Measurements from ENCODE around the gene GPNMB.
A peak's percentile ranks its signal among the peaks of the same experiment; 100 is the strongest.
"Not testable (repeated sequence)": the region's sequence is repeated elsewhere in the genome, so short reads cannot be mapped to it uniquely, and the experiment has no call there.

Gene GPNMB

DNA sequence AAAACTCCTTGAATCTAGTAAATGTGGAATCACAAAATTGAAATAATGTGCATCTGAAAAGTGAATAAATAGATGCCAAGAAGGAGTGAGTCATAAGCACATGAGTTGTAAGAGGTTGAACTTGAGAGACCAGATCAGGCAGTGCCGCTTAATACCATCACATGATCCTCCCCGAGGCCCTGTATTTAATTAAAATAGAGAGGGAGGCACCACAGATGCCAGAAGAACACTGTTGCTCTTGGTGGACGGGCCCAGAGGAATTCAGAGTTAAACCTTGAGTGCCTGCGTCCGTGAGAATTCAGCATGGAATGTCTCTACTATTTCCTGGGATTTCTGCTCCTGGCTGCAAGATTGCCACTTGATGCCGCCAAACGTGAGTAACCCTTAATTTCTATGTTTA lies at the start of gene GPNMB:
Gene GPNMB, plus strand, starts transcription at position 221 of the 400 bp plus-strand sequence. Its CDS starts 83 bp downstream, at position 304.
- DNase-seq = peak; percentile 64

- DNase-seq = not testable (repeated sequence)
These were observed 48.8 kb upstream of the GPNMB start for GRCh38 chr7:23197745-23198144.

GRCh38 chr7:23200331-23200730 lies 46.2 kb upstream of the GPNMB start:
- no peak for DNase-seq

- no peak for DNase-seq
These were observed 42.3 kb upstream of the GPNMB start for GRCh38 chr7:23204241-23204640.

DNA sequence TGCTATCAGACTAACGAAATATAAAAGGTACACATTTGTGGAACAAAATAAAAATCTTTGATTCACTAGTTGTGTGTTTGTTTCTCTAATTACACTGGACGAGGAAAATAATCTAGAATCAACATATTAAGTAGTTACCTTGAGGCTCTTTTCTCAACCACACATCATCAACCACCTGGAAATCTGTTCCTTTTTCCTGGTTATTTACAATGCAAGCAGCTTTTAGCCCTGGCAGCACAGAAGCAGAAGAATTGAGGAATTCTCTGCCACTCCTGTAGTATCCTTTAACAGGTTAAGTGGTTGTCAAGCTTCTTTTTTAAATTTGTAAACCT lies 41.0 kb upstream of the GPNMB start:
- no peak for DNase-seq

GRCh38 chr7:23205909-23206767 lies 40.4 kb upstream of the GPNMB start:
- DNase-seq = no peak

DNA sequence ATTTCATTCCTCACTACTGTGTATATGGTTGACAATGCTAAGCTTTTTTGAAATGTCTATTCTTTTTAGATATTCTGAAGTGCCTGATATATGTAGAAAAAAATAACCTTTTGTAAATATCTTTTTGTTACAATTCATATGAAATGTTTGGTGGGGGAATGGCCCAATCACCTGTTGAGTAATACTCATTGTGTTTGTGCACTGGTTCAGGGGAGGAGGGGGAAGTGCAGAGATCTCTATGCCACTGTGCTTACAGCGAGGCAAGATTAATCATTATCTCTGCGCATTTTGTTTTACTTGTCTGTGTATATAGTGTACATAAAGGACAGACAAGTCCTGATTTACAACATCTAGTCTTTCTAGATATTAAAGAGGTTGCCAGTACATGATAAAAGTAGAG lies 39.6 kb upstream of the GPNMB start:
- no peak for DNase-seq

- peak; percentile 32 for DNase-seq
These were observed 38.7 kb upstream of the GPNMB start for GRCh38 chr7:23207884-23208283.

- DNase-seq = no peak
These were observed 38.3 kb upstream of the GPNMB start for GRCh38 chr7:23208316-23208715.

DNA sequence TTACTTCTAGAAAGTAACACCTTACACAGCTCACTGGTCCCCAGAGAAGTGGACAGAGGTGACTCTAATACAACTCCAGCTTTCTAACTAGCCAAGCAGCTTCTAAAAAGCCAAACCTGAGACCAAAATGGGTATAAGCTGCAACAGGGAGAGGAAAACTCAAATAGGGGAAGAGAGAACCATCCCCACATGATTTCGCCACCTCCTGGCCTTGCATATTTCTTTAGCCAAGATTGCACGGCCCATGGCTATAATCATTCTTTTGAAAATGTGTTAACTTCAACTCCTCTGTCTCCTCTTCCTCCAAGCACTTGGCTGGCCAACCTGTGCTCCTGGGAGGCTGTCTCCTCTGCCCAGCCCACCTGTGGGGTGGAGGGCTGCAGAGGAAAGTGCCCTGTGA lies 36.1 kb upstream of the GPNMB start:
- DNase-seq = no peak

- no peak for DNase-seq
These were observed 35.0 kb upstream of the GPNMB start for GRCh38 chr7:23211589-23211988.

- no peak for DNase-seq
These were observed 34.2 kb upstream of the GPNMB start for GRCh38 chr7:23212395-23212794.

DNA sequence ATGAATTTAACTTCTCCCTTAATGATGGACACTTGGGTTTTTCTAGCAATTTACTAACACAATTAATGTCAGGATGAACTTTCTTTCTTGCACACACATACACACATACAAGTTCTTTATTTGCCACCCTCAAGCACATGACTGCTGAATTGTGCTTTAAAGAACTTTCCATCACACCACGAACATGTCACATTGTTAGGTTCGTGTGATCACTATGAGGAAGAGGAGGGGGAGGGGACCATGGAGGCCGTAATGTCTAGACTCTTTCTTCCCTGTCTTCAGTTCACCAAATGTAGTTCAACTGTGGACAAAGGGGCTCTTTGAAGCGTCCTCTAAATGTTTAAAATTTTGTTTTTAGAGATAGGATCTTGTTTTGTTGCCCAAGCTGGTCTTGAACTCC lies 33.7 kb upstream of the GPNMB start:
- no peak for DNase-seq

DNA sequence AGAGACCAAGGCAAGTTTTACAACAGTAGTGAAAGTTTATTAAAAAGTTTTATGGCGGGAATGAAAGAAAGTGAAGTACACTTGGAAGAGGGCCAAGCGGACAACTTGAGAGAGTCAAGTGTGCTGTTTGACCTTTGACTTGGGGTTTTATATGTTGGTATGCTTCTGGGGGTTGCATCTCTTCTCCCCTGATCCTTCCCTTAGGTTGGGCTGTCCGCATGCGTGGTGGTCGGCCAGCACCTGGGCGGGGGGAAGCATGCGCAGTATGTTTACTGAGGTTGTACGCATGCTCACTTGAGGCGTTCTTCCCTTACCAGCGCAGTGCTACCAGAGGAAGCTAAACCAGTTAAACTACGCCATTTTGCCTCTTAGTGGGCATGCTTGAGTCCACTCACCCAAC lies 32.8 kb upstream of the GPNMB start:
- DNase-seq = no peak

DNA sequence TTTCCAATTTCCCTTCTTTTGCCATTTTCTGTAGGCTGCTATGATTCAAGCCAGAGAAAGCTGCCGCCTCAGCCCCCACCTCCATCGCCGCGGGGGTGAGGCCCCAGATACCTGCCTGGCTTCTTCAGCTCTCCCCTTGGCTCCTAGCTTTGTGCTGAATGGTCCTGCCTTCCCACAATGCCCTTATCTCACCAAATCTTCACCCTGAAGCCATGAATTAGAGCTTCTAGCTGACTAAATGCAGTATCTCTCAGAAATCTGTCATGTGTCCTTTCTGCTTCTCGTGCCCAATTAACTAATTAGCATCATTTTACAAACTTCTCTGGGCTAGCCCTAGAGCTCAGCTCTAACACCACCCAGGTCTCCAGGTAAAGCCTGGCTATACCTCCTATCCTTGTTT lies 32.2 kb upstream of the GPNMB start:
- no peak for DNase-seq

- no peak for DNase-seq
These were observed 31.6 kb upstream of the GPNMB start for GRCh38 chr7:23214938-23215337.

DNA sequence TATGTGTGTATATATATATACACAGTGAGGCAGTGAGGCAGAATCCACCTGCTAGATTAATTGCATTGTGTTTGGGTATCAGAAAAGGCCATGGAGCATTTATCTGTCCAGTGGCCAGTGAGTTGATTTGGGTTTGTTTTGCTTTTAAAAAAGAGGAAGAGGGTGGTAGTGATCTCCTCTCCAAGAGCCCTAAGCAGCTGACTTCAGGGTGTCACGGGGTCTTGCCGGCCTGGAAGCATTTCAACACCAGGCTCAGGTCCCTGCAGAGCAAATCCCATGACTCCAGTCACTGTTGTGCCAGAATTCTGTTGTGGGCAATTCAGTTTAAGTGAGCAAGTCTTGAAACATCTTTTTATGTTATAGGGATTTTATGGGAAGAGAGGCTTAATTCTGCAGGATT lies 30.6 kb upstream of the GPNMB start:
- no peak for DNase-seq

GRCh38 chr7:23218196-23218595 lies 28.4 kb upstream of the GPNMB start:
- DNase-seq = no peak

- DNase-seq = no peak
These were observed 25.8 kb upstream of the GPNMB start for GRCh38 chr7:23220690-23221305.

DNA sequence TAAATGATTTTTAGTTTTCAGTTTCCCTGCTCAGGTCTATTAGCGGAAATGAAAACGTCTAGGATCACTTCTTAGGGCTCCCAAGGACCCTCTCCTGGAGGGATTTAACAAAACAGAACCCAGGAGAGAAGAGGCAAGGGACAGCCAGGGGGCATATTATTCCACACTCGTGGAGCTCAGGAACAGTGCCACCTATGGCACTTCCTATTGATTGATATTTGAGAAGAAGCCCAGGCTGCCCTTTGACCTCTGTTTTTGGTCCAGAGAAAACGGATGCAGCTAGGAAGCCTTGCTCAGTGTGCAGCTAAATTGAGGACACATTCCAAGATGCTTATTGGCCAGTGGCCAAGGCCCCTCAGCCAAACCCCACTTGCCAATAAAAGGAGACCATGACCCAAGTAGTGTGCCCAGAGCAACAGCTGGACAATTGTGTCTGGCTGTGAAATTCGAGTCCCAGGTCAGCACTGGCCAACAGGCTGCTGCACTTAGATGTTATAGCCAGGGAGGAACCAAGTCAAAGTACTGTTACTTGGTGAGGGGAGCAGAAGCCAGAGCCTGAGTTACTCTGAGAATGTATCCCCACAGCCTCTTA lies 24.0 kb upstream of the GPNMB start:
- DNase-seq = no peak

GRCh38 chr7:23224364-23224763 lies 22.2 kb upstream of the GPNMB start:
- DNase-seq = not testable (repeated sequence)

DNA sequence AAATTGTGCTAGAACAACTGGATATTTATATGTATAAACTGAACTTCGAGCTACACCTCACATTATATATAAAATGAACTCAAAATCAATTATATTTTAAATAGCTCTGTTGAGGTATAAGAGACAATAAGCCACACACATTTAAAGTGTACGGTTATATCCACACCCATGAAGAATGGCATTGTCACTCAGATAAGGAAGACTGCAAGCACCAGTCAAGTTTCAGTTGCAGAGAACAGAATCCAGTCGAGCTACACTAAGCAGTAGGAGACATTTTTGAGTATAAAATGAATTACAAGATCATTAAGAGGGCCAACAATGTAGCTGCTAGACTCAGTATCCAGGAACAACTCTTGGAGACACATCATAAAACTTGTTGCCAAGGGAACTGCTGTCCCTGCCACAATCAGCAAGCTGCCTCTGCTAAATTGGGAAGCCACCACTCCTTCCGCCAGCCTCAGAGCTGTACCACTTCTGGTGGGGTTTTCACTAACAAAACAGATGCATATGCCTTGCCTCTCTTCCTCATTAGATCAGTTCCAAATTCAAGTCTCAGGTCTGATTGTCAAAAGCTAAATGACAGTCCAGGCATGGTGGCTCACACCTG lies 19.6 kb upstream of the GPNMB start:
- DNase-seq = no peak

DNA sequence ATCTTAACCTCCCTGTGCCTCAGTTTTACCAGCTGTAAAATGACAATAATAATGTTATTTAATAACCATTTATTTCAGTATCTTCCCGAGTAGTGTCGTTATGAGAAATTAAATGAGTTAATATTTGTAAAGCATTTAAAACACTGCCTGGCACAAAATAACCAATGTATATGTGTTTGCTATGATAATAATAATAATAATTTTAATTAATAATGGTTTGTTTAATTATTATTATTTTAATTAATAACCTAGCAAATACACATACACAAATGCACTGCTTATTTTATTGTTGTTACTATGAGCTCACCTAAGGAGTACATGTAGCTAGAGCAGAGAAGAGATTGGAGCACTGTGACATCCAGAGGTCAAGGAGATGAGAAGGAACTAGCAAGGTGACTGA lies 18.2 kb upstream of the GPNMB start:
- DNase-seq = no peak

GRCh38 chr7:23230641-23231101 lies 15.9 kb upstream of the GPNMB start:
- no peak for DNase-seq
